ENCODE measurements around the gene TRIB2. TPM values are rescaled to one million over a fixed set of nuclear protein-coding genes. Genes with fewer than 3 reads are reported as not detected.

Gene TRIB2
- total and polyA plus RNA-seq, 4 donors = 6.7 to 27.8 (median 12.3) TPM

- Histone ChIP-seq H3K36me3 (ENCODE audit: control insufficient read depth in 4 of 4, insufficient read depth in 3 of 4, low read depth in 1 of 4, low read length in 3 of 4) (no peaks in the 10 kb centered on the region), H3K4me3 (ENCODE audit: low read depth in 1 of 3, low read length in 3 of 3) (no peak overlapping the region), H3K27me3 (ENCODE audit: control insufficient read depth in 4 of 4, insufficient read depth in 4 of 4, low read length in 3 of 4) (peaks cover 0 to 4% (median 0%) of the 10 kb centered on the region in 4 donors), H3K4me1 (ENCODE audit: control insufficient read depth in 4 of 4, insufficient read depth in 4 of 4, low read length in 3 of 4) (no peaks in the 10 kb centered on the region), H3K27ac (ENCODE audit: low read depth in 1 of 2, low read length in 2 of 2) (no peak overlapping the region), H3K9ac (ENCODE audit: low read depth in 1 of 2, low read length in 2 of 2) (no peak overlapping the region), H3K9me3 (ENCODE audit: control insufficient read depth in 4 of 4, low read length in 3 of 4) (no peaks in the 10 kb centered on the region)
- DNase-seq (ENCODE audit: low spot score) = no peak
- 91% methylated on average over 4 of the region's 4 CpGs for WGBS
- TF ChIP-seq FOXA2 (IDR thresholded peaks at IDR 0.05) (no peak), REST (IDR thresholded peaks at IDR 0.05) (no peak), CTCF (IDR thresholded peaks at IDR 0.05; ENCODE audit: low read depth, low read length, missing input control) (no peak), ZBTB33 (IDR thresholded peaks at IDR 0.05) (no peak), JUND (IDR thresholded peaks at IDR 0.05) (no peak), HNF4A (conservative IDR thresholded peaks at IDR 0.05) (no peak), TAF1 (conservative IDR thresholded peaks at IDR 0.05) (no peak), SP1 (IDR thresholded peaks at IDR 0.05) (no peak), ATF3 (IDR thresholded peaks at IDR 0.05) (no peak), FOXA1 (IDR thresholded peaks at IDR 0.05) (no peak), MAX (IDR thresholded peaks at IDR 0.05) (no peak), GABPA (IDR thresholded peaks at IDR 0.05 in 1 of 2, conservative IDR thresholded peaks at IDR 0.05 in 1 of 2) (no peak), RXRA (IDR thresholded peaks at IDR 0.05) (no peak), RAD21 (IDR thresholded peaks at IDR 0.05) (no peak), YY1 (IDR thresholded peaks at IDR 0.05) (no peak)
These were observed 47.5 kb downstream of the TRIB2 start for GRCh38 chr2:12764075-12764730.

All from liver (tissue), 9 donors.